HG02840 (cell line): Measurements from ENCODE around the gene PSMC6.

ENCODE experiments used
- ATAC-seq: cut with Tn5 transposase; IDR thresholded peaks from one replicate; pipeline ENCODE4 v1.9.1; 2021; ENCODE audit warnings: mild to moderate bottlenecking, moderate library complexity, moderate number of reproducible peaks; ENCODE audit not compliant: unreplicated experiment, low FRiP score

Gene PSMC6

GRCh38 chr14:52706724-52707706 lies at the start of gene PSMC6:
Gene PSMC6, plus strand, starts transcription at chr14:52707200. Its CDS starts 20 bp downstream, at chr14:52707220.
- peak; percentile 92 for ATAC-seq

GRCh38 chr14:52660325-52660724 lies 46.7 kb upstream of the PSMC6 start:
- ATAC-seq = no peak

GRCh38 chr14:52660832-52661231 lies 46.2 kb upstream of the PSMC6 start:
- ATAC-seq = no peak

GRCh38 chr14:52661314-52661713 lies 45.7 kb upstream of the PSMC6 start:
- no peak for ATAC-seq

- no peak for ATAC-seq
Measured at GRCh38 chr14:52663850-52664249, 43.1 kb upstream of the PSMC6 start.

GRCh38 chr14:52678591-52678990 lies 28.4 kb upstream of the PSMC6 start:
- no peak for ATAC-seq

- no peak for ATAC-seq
Measured at GRCh38 chr14:52683985-52684520, 22.9 kb upstream of the PSMC6 start.

- ATAC-seq = no peak
Measured at GRCh38 chr14:52686176-52686575, 20.8 kb upstream of the PSMC6 start.

GRCh38 chr14:52690983-52691760 lies 15.8 kb upstream of the PSMC6 start:
- no peak for ATAC-seq

GRCh38 chr14:52692248-52692962 lies 14.6 kb upstream of the PSMC6 start:
- no peak for ATAC-seq

GRCh38 chr14:52693036-52693435 lies 14.0 kb upstream of the PSMC6 start:
- ATAC-seq = no peak

- ATAC-seq = no peak
Measured at GRCh38 chr14:52693532-52693931, 13.5 kb upstream of the PSMC6 start.

- ATAC-seq = peak; percentile 51
Measured at GRCh38 chr14:52694761-52695480, 12.1 kb upstream of the PSMC6 start.

GRCh38 chr14:52695481-52696091 lies 11.4 kb upstream of the PSMC6 start, which contains the start of gene ERO1A:
Gene ERO1A, minus strand, starts transcription at chr14:52695558. Its CDS starts 77 bp downstream, at chr14:52695481.
- peak; percentile 69 for ATAC-seq

GRCh38 chr14:52700701-52701172 lies 6.3 kb upstream of the PSMC6 start:
- ATAC-seq = no peak

- ATAC-seq = no peak
Measured at GRCh38 chr14:52701223-52701622, 5.8 kb upstream of the PSMC6 start.

- ATAC-seq = no peak
Measured at GRCh38 chr14:52703225-52703624, 3.8 kb upstream of the PSMC6 start.

- no peak for ATAC-seq
Measured at GRCh38 chr14:52703664-52704063, 3.3 kb upstream of the PSMC6 start.

- ATAC-seq = no peak
Measured at GRCh38 chr14:52706286-52706685, 714 bp upstream of the PSMC6 start.
